Measurements from ENCODE around the gene FYCO1. TPM values are rescaled to one million over a fixed set of nuclear protein-coding genes. Genes with fewer than 3 reads are reported as not detected.

The FYCO1 gene
- polyA plus RNA-seq, 3 donors, result 18.1 to 19.1 (median 18.9) TPM

DNA sequence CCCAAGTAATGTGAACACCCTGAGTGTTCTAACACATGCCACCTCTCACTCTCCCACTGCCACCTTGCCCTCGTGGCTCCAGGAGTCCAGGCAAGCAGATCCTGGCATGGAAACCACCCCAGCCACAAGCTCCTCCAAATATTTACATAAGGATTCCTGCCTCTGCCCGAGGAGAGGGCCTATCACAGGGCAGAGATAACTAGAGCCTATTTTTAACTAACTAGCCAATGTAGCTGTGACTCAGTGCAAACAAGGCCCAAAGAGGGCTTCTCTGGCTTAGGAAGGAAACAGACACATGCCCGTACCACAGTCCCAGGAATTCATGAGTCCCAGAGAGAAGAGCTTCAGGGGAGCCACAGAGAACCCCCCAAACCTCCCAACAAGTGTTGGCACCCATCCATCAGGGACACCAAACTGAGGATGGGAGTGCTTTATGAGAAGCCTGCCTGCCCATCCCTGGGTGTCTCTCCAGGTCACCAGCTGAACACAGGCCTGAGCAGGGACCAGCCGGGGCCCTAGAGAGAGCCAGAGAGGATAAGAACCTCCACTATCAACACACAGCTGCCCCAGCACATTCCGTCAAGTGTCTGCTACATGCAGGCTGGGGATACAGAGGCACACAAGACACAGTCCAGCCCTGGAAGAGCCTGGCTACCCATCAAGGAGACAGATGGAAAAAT is 9.2 kb downstream of the FYCO1 start:
- no peak for DNase-seq

DNA sequence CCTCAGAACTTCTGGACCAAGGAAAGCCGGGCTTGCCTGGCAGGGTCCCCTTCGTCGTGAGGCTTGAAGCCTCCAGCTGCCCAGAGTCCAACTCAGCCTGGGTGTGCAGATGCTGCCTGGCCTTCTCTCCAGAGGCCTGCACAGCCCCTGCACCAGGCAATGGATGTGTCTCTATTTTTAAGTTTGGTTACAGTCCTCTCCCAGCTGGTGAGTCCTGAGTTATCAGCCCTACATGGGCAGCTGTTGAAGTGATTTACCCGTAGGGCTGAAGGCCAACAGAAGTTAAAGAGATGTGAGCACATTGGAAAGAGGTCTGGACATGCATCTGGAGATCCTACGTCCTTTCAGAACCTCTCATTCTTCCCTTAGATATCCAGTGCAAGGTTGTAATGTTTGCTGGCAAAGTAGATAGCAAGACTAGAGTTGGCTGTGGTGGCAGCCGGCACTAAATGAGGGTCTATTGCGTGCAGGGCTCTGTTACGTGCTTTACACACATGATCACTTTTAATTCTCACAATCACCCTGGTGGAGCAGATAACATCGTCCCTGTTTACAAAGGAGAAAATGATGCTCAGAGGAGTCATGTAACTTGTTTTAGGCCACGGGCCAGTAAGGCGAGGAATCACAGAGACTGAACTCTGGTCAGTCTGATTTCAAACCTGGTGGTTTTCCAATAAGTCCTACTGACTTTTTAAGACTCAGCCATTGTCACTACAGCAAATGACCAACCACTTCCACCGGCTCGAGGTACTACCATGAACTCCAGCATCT is 9.9 kb downstream of the FYCO1 start:
- DNase-seq, result no peak

DNA sequence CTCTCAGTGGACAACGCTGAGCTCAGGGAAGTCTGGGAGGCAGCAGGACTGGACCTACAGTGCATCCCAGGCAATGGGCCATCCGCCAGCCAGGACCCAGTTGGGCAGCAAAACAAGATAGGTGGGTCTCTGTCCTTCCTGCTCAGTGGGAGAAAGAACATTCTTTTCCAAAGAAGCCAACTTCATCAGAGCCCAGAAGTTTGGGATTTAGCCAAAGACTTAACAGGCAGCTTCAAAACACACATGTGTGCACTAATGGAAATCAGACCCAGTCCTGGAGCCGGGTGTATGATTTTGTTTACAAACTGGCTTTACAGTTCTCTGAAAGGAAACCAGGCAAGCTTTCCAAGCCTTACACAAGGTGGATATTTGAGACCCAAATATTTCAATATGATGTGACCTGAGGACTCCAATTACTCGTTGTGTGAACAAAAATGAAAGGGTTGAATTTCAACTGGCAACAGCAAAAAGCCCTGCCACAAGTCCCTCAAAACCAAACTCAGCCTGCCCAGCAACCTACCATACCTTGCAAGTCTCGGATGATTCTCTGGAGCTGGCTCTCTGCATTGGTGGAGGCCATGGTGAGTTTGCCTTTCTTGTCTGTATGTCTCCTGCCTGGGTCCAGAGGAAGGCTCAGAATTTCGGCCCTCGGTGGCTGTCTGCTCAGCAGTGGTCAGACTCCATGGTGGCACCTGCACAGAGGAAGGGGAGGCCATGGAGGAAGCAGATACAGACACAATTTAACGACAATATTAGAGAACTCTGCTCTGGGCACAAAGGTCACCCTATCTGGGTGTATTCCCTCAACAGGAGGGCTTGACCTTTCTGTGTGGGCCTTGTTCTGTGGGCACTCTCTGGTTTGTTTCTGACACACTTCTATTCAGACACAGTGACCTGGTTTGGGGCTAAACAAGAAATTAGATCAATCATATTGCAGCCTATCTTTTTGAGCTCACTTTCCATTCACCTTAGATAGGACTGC is 11.0 kb downstream of the FYCO1 start:
- no peak for DNase-seq

DNA sequence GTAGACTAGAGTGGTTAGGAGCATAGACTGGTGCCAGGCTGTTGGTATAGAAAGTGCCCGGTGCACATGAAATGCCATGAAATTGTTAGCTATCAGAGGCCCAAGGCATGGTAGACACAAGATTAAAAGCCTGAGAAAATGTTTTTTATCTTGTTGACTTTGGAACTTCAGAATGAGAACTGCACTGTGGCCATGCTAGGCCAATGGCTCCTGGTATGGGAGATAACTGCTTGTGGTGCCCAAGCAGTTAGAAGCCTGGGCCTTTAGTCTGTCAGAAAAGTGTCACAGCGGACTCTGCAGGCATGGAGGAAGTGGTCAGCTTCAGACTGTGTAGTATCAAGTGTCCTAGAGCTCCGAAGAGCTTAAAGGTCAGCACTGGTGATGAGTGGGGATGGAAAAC is 11.9 kb downstream of the FYCO1 start:
- no peak for DNase-seq

DNA sequence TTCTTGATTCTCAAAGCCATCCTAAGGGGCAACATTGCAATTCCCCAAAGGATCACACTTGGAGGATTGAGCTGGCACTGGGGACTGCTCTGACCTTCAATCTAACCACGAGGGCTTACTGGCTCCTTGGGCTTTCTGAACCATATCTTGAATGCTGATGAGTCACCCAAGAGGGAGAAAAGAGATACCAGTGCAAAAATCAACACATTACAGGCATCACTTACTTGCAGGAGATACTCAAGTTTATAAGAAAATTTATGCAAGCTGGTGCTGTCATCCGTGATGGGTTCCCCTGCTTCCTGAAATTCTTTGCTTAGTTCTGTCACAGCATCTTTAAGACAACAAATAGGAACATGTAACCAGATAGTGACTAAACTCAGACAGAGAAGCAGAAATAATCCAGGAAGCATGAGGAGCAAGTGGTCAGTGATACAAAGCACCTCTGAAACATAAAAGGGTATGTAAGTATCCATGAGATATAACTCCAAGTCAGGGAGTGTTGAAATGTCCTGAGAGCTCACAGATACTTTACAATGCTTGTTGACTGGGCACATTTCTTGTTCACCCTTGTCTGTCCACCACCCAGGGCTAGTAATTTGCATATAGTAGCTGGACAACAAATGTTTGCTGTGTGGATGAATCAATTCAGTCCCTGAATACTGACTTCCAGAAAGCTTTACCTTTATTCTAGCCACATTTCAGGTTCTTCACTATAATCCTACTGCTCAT is 14.1 kb downstream of the FYCO1 start:
- DNase-seq, result no peak

DNA sequence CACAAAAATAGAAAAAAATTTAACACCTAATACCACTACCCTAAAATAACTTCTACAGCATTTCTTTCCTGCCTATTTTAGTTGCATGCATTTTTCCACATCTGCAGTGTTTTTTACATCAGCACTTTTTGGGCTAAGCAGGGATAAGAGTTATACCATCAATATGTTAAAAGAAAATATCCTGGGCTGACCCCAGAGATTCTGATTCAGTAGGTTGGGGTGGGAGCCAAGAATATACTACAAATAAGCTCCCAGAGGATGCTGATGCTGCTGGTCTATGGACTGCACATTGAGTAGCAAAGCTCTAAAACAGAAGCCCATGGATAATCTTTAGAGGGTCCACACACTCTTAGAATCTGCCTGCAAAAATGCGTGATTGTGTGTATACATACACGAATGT is 14.8 kb downstream of the FYCO1 start:
- no peak for DNase-seq

DNA sequence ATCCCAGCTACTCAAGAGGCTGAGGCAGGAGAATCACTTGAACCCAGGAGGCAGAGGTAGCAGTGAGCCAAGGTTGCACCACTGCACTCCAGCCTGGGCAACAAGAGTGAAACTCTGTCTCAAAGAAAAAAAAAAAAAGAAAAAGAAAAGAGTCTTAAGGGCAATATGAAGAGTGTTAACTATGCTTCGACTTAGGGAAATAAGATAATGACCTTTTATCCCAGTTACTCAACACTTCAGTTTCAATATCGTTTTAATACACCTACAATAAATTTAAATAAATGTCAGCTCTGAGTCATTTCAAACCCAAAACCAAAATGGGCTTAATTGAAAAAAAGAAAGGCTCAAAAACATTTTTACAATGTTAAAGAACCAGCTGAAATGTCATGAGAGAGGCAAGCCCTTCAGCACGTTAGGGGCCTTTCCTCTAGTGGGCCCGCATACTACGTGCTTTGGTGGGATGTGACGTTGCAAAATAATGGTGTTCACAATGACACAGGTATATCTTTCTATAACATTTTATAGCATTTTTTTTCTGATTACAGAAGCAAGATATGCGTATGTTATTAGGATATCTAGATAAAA is 15.3 kb downstream of the FYCO1 start:
- no peak for DNase-seq

DNA sequence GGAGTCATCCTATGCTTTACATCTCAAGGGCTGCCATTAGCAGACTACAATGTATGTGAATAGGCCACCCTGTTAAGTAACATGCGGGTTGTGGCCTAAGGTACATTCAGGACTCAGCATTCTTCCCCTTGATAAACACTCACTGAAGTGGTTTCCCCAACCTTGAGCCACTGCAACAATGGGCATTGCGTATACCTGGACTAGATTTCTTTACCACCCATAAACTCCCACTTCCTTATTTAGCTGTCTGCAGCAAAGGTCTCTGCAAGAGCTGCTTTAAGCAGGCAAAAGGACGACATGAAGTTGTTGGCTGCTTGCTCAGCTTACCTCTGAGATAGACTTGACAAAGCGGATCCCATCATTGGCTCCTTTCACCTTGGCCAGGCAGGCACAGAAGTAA is 16.2 kb downstream of the FYCO1 start:
- no peak for DNase-seq

DNA sequence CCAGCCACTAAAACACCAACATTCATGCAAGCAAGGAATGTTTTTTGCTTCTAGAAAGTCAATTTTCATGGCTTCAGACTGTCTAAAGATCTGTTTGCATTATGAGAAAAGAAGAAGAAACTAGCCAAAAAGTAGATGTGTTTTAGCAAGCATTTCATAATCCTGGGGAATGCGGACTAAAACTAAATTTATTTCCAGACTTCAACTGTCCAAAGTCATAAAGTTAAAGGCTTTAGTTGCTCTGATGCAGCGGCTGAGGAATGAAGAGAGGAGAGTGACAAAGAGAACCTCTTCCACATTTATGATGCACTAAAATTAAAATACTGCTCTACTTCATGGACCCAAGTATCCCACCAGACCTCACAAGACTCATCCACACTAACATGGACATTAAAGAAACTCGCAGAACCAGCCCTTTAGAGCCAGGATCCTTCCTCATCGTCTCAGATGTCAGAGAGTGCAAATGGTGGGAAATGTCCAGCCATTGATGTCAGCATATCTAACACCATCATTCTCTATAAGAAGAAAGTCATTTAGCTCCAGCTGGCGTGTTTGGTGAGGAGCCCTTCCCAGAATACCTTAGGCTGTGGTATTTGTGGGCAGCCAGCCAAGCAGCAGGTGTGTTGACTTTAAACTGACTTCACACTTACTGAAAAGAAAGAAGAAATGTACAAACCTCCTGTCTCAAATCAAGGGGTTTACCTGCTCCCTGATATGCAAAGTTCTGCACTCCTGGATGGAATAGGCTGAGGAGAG is 17.4 kb downstream of the FYCO1 start:
- no peak for DNase-seq

DNA sequence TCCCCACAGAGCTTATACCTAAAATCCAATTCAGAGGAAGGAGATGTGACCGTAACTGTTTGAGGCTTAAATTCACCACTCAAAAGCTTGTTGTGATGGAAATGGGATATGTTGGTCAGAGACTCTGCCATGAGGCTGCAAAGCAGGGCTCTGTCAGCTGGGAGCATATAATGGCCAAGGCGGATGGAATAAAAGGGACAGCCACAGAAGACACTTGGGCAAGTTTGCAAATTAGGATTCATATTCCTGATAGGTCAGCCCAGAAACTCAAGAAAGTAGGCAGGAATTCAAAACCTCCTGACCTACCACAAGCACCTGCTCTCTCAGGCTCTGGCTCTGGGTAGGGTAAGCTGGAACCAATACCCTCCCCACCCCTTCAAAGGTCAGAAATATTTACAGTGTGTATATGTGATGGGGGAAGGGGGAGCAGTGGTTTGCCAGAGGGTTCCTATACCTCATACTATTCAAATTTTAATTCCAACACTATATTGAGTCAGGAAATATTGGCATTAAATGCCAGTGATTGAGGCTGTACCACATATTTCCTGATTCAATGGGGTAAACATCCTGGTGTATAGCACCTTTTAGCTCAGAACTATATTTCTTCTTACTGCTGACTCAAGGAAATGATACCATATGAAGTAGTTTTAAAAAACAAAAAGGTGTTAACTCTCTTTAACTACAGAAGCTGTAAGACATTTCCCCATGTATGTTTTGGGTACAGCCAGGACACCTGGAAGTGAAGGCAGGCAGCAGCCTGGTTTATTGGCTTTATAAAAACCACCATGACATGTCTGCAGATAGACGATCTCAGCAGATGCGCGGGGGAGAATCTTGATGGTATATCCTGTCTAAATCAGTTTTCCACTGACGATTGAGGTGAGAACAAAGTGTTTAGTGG is 19.2 kb downstream of the FYCO1 start:
- DNase-seq, result no peak

DNA sequence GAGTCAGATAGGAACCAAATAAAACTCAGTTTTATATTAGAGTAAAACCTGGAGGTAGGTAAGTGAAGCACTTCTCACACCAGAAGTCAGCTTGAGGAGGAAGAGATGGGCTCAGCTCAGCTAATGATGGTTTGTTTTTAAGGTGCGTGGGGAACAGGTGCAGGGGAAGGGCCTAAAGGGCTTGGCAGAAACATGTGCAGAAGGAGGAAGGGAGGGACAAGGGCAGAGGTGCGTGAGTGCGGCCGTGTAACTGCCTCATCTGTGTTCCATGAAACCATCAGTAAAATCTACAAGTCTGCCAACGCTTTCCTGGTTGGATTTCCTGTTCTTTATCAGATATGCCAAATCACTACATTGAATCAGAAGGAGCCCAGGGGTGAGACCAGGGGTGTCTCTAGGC is 19.9 kb downstream of the FYCO1 start:
- DNase-seq, result no peak

DNA sequence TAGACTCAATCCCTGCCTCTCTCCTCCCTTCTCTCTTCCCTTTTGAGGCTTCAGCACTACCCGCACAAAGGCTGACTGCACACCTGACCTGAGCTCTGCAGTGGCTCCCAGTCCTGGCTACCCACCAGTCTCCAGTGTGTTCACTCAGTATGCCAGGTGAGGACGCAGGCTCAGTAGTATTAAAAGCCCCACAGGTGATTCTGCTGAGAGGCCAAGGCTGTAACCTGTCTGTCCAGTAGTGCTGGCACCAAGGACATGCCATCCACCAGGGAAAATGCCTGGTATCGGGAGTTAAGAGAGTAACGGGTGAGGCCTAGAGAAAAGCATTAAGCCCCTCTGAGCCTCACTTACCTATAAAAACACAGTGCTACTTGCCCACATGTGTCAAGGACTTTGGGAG is 20.9 kb downstream of the FYCO1 start:
- DNase-seq, result no peak

DNA sequence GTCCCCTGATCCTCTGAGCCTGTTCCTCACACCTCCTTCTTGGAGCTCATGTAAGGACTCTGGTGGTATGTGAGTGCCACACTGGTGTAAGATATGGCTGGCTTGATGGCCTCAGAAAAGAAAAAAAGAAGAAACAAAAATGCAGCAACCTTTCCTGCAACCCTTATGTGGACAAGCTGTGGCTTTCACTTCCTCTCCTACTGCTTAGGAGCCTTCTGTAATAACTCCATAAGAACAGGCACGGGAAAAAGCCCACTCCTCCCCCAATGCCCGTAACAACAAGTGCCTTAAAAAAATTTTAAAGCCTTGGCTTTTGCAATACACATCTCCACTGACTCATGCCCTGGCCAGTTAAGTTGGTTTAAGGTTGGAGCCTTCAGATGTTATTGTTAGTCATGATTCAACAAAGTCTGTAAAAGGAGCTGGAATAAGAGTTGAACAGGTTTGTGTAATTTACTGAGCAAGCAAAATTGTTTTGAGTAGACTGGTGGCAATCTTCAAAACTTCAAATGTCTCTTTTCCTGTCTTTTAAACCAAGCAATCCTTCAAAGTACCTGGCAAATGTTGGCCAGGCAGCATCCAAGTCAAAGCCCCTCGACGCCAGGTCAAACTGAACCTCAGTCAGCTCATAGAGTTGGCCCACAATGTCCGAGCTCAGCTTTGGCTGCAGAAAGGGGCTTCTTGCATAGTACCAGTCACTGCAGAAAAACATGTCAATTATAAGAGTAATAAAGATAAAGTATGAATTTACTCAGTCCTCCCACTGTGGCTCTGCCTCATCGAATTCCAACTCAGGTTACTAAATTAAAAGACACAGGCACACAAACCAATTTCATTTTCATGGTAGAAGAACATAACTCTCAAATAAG is 22.9 kb downstream of the FYCO1 start:
- DNase-seq, result no peak

DNA sequence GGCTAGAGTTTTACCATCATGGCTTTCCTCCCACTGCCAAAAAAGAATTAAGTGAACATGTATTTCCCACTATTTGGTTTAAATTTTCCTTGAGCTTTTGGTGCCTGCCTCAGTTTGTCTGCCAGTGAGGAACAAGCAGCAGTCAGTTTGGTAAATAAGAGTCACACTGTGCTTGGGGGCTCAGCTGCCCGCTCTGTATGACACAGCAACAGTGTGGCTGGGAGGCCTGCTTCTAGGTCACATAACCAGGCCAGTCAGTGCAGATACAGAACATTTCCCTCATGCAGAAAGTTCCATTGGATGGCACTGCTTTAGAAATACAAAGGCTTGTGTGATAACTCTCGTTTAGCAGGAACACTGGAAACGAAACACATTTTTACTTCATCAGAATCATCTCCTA is 25.7 kb downstream of the FYCO1 start:
- DNase-seq, result no peak

DNA sequence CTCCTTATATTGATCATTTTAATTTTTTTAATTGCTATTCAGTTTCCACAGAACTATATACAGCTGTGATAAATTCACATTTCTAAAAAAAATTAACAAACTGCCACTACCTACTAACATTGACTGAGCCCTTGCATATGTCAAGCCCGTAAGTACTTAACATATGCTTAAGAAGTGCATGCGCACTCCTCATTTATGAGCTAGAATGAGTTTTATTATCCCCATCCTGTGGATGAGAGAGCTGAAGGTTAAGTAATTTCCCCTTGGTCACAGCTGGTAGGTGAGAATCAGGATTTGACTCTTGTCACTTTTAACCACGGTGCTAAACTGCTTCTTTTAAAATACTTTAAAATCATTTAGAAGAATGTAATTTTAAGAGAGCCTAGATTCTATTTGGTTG is 26.5 kb downstream of the FYCO1 start:
- DNase-seq, result no peak

DNA sequence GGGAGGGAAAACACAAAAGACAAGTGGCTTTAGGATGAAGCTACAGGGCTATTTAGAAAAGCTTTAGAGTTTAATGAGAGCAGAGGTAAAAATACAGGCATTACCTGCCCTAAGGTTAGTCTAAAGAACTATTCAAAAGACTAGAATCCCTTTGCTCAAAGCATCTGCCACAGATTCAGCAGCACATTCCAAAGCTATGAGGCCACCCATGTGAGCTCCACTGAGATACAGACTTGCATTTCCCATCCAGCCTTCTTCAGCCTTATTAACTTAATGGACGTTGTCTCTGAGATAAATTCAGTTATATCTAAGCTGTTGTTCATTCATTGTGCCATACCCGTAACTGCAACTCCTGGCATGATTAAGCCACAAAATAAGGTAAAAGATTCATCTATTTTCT is 26.9 kb downstream of the FYCO1 start:
- no peak for DNase-seq

DNA sequence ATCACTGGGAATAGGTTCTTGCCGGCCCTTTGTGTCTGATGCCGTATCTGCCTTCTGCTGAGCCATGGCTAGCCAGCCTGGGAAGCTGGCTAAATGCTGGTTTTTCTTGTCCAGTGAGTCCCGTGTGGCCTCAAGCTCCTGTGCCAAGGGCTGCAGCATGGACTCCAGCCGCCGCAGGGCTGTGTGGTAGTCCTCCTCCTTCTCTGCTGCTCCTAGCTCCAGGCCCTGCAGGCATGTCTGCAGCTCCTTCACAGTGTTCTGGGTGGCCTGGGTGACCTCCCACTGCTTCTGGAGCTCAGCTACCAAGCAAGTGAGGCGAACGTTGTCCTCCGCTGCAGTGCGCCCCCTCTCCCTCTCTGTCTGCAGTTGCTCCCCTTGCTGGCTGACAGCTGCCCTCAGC is 27.5 kb downstream of the FYCO1 start:
- DNase-seq, result no peak

DNA sequence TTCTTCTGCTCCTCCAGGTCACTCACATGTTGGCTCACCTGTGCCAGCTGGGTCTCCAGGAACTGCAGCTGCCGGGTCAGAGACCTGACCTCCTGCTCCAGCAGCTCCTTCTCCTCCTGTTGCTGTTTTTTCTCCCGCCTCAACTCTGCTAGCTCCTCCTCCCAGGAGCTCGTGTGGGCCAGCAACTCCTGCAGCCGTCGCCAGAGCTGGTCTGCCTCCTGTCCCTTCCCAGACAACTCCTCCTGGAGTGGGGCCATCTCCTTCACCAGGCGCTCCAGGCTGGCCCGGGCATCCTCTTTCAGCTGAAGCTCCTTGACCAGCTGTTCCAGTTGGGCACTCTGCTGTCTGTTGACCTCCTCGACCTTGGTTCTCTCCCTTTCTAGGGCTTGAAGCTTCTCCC is 27.9 kb downstream of the FYCO1 start:
- DNase-seq, result no peak
